Measurements from ENCODE around the gene PSD2.

Gene PSD2

DNA sequence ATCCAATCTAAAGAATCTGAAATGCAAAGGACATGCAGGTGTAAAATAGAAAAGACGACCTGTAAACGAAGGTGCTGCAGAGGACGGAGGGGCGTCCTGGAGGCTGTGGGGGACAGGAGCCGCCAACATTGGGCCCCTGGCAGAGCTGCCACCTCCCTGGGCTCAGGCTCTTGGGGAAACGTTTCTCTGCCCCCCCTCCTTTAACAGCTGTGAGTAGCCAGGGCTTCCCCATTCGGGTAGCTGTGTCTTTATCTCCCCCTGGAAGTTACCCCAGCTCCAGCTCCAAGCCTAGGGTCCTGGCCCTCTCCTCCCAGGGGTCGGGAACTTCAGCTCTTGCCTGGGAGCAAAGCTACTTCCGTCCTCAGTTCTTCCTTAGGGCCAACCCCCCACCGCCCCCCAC lies 51.5 kb downstream of the PSD2 start:
- TF ChIP-seq, protein P1, sequence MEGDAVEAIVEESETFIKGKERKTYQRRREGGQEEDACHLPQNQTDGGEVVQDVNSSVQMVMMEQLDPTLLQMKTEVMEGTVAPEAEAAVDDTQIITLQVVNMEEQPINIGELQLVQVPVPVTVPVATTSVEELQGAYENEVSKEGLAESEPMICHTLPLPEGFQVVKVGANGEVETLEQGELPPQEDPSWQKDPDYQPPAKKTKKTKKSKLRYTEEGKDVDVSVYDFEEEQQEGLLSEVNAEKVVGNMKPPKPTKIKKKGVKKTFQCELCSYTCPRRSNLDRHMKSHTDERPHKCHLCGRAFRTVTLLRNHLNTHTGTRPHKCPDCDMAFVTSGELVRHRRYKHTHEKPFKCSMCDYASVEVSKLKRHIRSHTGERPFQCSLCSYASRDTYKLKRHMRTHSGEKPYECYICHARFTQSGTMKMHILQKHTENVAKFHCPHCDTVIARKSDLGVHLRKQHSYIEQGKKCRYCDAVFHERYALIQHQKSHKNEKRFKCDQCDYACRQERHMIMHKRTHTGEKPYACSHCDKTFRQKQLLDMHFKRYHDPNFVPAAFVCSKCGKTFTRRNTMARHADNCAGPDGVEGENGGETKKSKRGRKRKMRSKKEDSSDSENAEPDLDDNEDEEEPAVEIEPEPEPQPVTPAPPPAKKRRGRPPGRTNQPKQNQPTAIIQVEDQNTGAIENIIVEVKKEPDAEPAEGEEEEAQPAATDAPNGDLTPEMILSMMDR (IDR thresholded peaks at IDR 0.05; ENCODE audit: low read depth, low read length): no peak
- H3K4me3 ChIP-seq (ENCODE audit: low read depth, low read length): no peak overlapping the region

DNA sequence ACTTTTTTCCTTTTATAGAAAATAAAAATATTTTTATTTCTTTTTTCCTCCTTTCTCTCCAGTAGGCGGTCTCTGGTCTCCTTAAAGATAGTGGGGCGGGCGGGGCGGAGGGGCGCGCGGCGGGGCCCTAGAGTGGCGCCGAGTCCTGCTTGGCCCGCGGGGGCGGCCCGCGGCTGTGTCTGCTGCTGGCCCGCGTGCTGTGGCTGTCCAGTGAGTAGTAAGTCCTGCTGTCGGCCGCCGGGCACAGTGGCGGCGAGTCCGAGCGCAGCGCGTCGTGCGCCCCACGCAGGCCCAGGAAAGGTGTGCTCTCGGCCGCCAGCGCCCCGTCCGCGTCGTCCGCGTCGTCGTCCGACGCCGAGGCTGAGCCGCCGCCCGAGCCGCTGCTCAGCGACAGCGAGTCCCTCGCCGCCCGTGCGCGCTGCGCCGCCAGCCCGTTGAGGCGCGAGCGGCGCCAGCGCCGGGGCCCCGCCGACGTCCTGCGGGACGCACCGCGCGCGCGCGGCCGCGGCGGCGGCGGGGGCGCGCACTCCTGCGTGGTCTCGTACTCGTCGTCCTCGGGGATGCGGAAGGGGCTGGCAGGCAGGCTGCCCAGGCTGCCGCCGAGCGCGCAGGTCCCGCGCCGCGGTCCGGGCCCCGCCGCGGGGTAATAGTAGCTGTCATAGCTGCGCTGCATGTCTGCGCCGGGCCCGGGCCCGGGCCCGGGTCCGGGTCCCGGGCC lies 52.3 kb downstream of the PSD2 start:
- TF ChIP-seq, protein P1 (IDR thresholded peaks at IDR 0.05; ENCODE audit: low read depth, low read length): no peak
- peak overlapping the region; percentile 8; the same call in 1 of the 2 replicates for H3K4me3 ChIP-seq (ENCODE audit: low read depth, low read length)

DNA sequence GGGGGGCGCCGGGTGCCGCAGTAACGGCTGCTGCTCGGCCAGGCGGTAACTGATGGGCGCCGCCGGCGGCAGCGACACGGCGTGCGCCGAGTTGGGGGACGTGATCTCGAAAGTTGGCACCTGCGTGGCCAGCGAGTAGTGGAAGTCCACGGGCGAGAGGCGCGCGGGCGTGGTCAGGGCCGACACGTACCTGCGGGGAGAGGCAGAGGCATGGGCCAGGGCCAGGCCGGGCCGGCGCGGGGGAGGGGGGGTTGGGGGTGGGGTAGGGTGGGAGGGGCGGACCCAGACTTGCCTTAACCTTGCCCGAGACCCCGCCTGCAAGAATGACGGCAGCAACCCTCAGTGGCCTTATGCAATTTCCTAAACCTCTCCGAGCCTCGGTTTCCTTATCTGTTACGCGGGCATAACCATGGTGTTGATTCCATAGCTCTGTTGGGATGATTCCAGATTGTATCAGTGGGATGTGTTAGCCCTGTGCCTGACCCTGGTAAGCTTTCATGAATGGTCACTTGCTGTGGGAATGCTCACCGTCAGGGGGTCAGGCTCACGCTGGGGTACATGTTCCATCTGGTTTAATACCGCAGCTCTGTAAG lies 53.0 kb downstream of the PSD2 start:
- 0 out of 2 replicates have a peak overlapping the region, but pooled peaks have one; percentile 8 for H3K4me3 ChIP-seq (ENCODE audit: low read depth, low read length)
- TF ChIP-seq, protein P1 (IDR thresholded peaks at IDR 0.05; ENCODE audit: low read depth, low read length): no peak

DNA sequence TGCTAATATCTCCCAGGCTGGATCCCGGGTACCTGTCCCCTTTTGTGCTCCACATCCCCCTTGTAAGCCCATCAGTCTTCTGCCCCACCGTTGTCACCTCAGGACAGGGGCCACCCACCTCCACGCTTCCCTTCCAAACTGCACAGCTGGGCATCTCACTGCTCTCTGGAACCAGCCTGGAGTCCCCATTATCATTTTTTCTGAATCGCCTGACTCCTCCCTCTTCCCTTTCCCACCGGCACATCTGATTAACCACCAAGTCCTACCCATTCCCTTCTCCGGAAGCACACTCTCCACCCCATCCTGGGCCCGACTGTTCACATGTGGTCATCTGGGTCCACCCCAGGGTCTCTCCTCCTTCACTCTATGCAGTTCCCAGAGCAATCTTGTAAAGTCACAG lies 53.9 kb downstream of the PSD2 start:
- H3K4me3 ChIP-seq (ENCODE audit: low read depth, low read length): no peak overlapping the region
- TF ChIP-seq, protein P1 (IDR thresholded peaks at IDR 0.05; ENCODE audit: low read depth, low read length): no peak

DNA sequence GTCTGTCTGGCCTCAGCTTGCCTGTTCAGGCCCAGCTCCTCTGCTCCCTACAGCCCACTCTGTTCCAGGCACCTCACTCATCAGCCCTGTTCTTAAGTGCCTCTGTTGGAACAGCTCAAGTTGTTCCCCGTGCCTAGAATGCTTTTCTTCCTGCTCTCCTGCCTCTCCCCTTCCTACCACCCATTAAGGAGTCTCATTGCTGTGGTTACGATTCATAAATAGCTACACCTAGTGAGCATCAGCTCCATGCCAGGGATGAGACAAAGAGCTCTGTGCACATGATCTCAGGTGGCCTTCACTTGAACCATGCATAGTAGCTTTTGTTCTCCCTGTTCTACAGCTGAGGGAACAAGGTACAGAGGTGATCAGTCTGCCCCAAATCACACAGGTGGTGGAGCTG lies 54.3 kb downstream of the PSD2 start:
- TF ChIP-seq, protein P1 (IDR thresholded peaks at IDR 0.05; ENCODE audit: low read depth, low read length): no peak
- no peak overlapping the region for H3K4me3 ChIP-seq (ENCODE audit: low read depth, low read length)

DNA sequence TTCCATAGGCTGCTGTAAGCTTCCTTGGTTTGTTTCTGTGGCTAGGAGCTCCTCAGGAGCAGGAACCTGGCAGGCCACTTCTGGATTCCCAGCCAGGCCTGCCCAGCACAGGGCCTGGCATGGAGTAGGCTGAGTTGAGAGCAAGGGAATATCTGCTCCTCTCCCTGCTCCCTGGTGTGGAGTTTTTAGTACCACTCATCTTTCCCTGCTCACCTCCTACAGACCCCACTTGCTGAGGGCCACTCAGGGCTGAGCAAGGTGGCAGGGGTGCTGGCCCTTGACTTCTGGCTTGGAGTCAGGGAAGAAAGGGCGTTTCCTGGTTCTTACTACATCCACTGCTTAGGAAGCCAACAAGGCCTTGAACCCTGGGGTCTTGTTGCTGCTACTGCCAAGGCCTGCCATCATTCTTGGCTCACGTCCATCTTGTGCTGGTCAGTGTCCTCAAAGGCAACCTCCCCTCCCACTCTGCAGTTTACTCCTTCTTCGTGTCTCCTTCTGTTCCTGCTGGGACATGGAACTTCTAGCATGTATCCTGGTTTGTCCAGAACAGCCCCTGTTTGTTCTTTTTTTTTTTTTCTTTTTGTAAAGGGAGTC lies 54.9 kb downstream of the PSD2 start:
- TF ChIP-seq, protein P1 (IDR thresholded peaks at IDR 0.05; ENCODE audit: low read depth, low read length): no peak
- H3K4me3 ChIP-seq (ENCODE audit: low read depth, low read length): no peak overlapping the region

DNA sequence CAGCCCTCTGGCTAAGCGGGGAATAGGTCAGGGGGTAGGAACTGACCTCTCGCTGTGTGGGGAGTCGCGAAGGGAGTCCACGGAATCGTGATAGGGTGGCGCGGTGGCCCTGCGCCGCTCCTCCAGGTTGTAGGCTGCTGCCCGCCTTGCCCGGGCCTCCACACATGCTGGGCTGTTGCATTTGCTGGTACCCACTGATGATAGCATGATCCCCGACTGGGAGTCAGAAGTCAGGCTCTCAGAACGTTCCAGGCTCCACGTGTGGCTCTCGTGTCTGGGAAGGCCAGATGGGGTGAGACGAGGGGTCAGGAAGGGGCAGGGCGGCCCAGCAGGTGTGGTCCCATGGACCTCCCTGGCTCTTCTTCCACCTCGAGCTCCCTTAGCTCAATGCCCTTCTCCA lies 56.0 kb downstream of the PSD2 start:
- TF ChIP-seq, protein P1 (IDR thresholded peaks at IDR 0.05; ENCODE audit: low read depth, low read length): no peak
- no peak overlapping the region for H3K4me3 ChIP-seq (ENCODE audit: low read depth, low read length)
